Hepatocyte (in vitro differentiated cells): ENCODE measurements around the gene HLTF. TPM values are rescaled to one million over a fixed set of nuclear protein-coding genes. Genes with fewer than 3 reads are reported as not detected.

Experiments
- DNase-seq: peaks from one replicate; pipeline ENCODE4 v3.0.0-alpha.2; 2016; ENCODE audit warnings: low spot score
- H2AFZ ChIP-seq: fragments of 200-600 bp; sonication (generic); 2 replicates; pipeline ENCODE4 v1.6.0; 2016; ENCODE audit warnings: antibody characterized with exemption, mild to moderate bottlenecking
- H3K27ac ChIP-seq: fragments of 200-600 bp; sonication (generic); 2 replicates; pipeline ENCODE4 v1.5.1; 2016; ENCODE audit warnings: mild to moderate bottlenecking
- H3K27me3 ChIP-seq: fragments of 200-600 bp; sonication (generic); 2 replicates; pipeline ENCODE4 v1.6.1; 2016
- H3K36me3 ChIP-seq: fragments of 200-600 bp; sonication (generic); replicated peaks from 2 replicates; pipeline ENCODE4 v1.5.1; 2016; ENCODE audit warnings: low read depth; ENCODE audit not compliant: insufficient read depth
- H3K4me1 ChIP-seq: fragments of 200-600 bp; sonication (generic); 2 replicates; pipeline ENCODE4 v1.5.1; 2016; ENCODE audit warnings: mild to moderate bottlenecking, moderate library complexity; ENCODE audit not compliant: insufficient read depth
- H3K4me2 ChIP-seq: fragments of 200-600 bp; sonication (generic); 2 replicates; pipeline ENCODE4 v1.6.0; 2016
- H3K4me3 ChIP-seq: fragments of 200-600 bp; sonication (generic); 2 replicates; pipeline ENCODE4 v1.5.1; 2016; ENCODE audit warnings: mild to moderate bottlenecking
- H3K79me2 ChIP-seq: fragments of 200-600 bp; sonication (generic); 2 replicates; pipeline ENCODE4 v1.6.0; 2017; ENCODE audit warnings: mild to moderate bottlenecking
- H3K9me2 ChIP-seq: fragments of 200-600 bp; sonication (generic); replicated peaks from 2 replicates; pipeline ENCODE4 v1.6.0; 2017; ENCODE audit warnings: mild to moderate bottlenecking; ENCODE audit not compliant: insufficient read depth
- H3K9me3 ChIP-seq: fragments of 200-600 bp; sonication (generic); 2 replicates; pipeline ENCODE4 v1.5.1; 2016; ENCODE audit warnings: low read depth, mild to moderate bottlenecking
- H4K20me1 ChIP-seq: fragments of 200-600 bp; sonication (generic); 2 replicates; pipeline ENCODE4 v1.6.0; 2016; ENCODE audit warnings: mild to moderate bottlenecking; ENCODE audit not compliant: insufficient read depth, poor library complexity, severe bottlenecking
- CTCF ChIP-seq: fragments of 200-600 bp; sonication (generic); IDR thresholded peaks from 2 replicates; pipeline ENCODE4 v1.5.1; 2016; ENCODE audit warnings: antibody characterized with exemption, mild to moderate bottlenecking; ENCODE audit not compliant: poor library complexity
- EZH2 ChIP-seq: fragments of 200-600 bp; sonication (generic); IDR thresholded peaks from 2 replicates; pipeline ENCODE4 v1.6.1; 2016; ENCODE audit warnings: antibody characterized with exemption, mild to moderate bottlenecking, borderline replicate concordance
- EZH2phosphoT487 ChIP-seq: fragments of 200-600 bp; sonication (generic); IDR thresholded peaks from one replicate; pipeline ENCODE4 v1.6.1; 2018; ENCODE audit warnings: antibody characterized with exemption, mild to moderate bottlenecking, low read depth, moderate library complexity; ENCODE audit not compliant: unreplicated experiment, severe bottlenecking
- WGBS: methylation state at CpG from one replicate; pipeline ENCODE4 v1.1.6; 2016; ENCODE audit warnings: low lambda C conversion rate; ENCODE audit errors: missing lambda C conversion rate; 5-methylcytosine and 5-hydroxymethylcytosine counted together
- polyA plus RNA-seq: library from polyadenylated mRNA; unstranded; fragments of >200 nt; fragmentation: Nextera tagmentation; extraction: Ambion mirVana; gene quantifications from 2 replicates; pipeline ENCODE4 v1.2.1, GENCODE V29; 2016
- total RNA-seq: library from RNA; depleted of rRNA; stranded (reverse); fragments of >200 nt; gene quantifications from 2 replicates; pipeline ENCODE4 v1.2.3, GENCODE V29; 2014

Gene HLTF
- total and polyA plus RNA-seq, 2 experiments from 2014 or later = 15.9 to 29.4 TPM

GRCh38 chr3:149016242-149016641 lies 70.1 kb downstream of the HLTF start:
- H3K4me3 ChIP-seq = no peak overlapping the region
- WGBS = 86% methylated on average over 1 of the region's 2 CpGs
- DNase-seq = no peak
- no peaks in the 10 kb centered on the region for H3K27me3 ChIP-seq
- no peaks in the 10 kb centered on the region for H3K9me3 ChIP-seq
- H4K20me1 ChIP-seq = no peaks in the 10 kb centered on the region
- H3K9me2 ChIP-seq = no peaks in the 10 kb centered on the region
- H3K4me1 ChIP-seq = no peaks in the 10 kb centered on the region
- H3K4me2 ChIP-seq = no peak overlapping the region
- no peak for TF ChIP-seq EZH2phosphoT487
- no peak for TF ChIP-seq EZH2
- no peak for TF ChIP-seq CTCF
- H3K79me2 ChIP-seq = no peaks in the 10 kb centered on the region
- H3K36me3 ChIP-seq = no peaks in the 10 kb centered on the region
- H2AFZ ChIP-seq = no peak overlapping the region
- no peak overlapping the region for H3K27ac ChIP-seq

- Histone ChIP-seq H3K36me3 (no peaks in the 10 kb centered on the region), H4K20me1 (no peaks in the 10 kb centered on the region), H2AFZ (no peak overlapping the region), H3K4me2 (no peak overlapping the region), H3K4me3 (no peak overlapping the region), H3K9me3 (no peaks in the 10 kb centered on the region), H3K9me2 (no peaks in the 10 kb centered on the region), H3K79me2 (no peaks in the 10 kb centered on the region), H3K27ac (no peak overlapping the region), H3K4me1 (no peaks in the 10 kb centered on the region), H3K27me3 (no peaks in the 10 kb centered on the region)
- TF ChIP-seq EZH2 (no peak), CTCF (no peak), EZH2phosphoT487 (no peak)
- DNase-seq = no peak
- 94% methylated on average over 3 of the region's 3 CpGs for WGBS
Observed at GRCh38 chr3:149015393-149015792, 70.9 kb downstream of the HLTF start.

GRCh38 chr3:149013726-149014125 lies 72.6 kb downstream of the HLTF start:
- H3K4me1 ChIP-seq = no peaks in the 10 kb centered on the region
- H2AFZ ChIP-seq = no peak overlapping the region
- no peaks in the 10 kb centered on the region for H3K9me2 ChIP-seq
- H3K79me2 ChIP-seq = no peaks in the 10 kb centered on the region
- H3K4me3 ChIP-seq = no peak overlapping the region
- WGBS = 97% methylated on average over 6 of the region's 6 CpGs
- no peak overlapping the region for H3K4me2 ChIP-seq
- no peaks in the 10 kb centered on the region for H4K20me1 ChIP-seq
- TF ChIP-seq EZH2 (no peak), EZH2phosphoT487 (no peak), CTCF (no peak)
- H3K27me3 ChIP-seq = no peaks in the 10 kb centered on the region
- no peaks in the 10 kb centered on the region for H3K9me3 ChIP-seq
- DNase-seq = no peak
- no peaks in the 10 kb centered on the region for H3K36me3 ChIP-seq
- H3K27ac ChIP-seq = no peak overlapping the region

- no peak for DNase-seq
- no peaks in the 10 kb centered on the region for H4K20me1 ChIP-seq
- no peak for TF ChIP-seq CTCF
- TF ChIP-seq EZH2phosphoT487 = no peak
- TF ChIP-seq EZH2 = no peak
- no peaks in the 10 kb centered on the region for H3K4me1 ChIP-seq
- H2AFZ ChIP-seq = no peak overlapping the region
- H3K4me2 ChIP-seq = no peak overlapping the region
- no peak overlapping the region for H3K27ac ChIP-seq
- no peaks in the 10 kb centered on the region for H3K9me2 ChIP-seq
- no peak overlapping the region for H3K4me3 ChIP-seq
- no peaks in the 10 kb centered on the region for H3K79me2 ChIP-seq
- H3K9me3 ChIP-seq = no peaks in the 10 kb centered on the region
- no peaks in the 10 kb centered on the region for H3K27me3 ChIP-seq
- WGBS = 96% methylated on average over 5 of the region's 5 CpGs
- H3K36me3 ChIP-seq = no peaks in the 10 kb centered on the region
Observed at GRCh38 chr3:149011676-149012075, 74.7 kb downstream of the HLTF start.
